Cardiac muscle cell (in vitro differentiated cells and primary cell): ENCODE results near the gene NANS. TPM values are rescaled to one million over a fixed set of nuclear protein-coding genes. Genes with fewer than 3 reads are reported as not detected.

Experiments used
- DNase-seq, 2 donors: peaks; one replicate each; pipeline versions ENCODE4 v3.0.0 to v3.0.0-alpha.2; 2010 to 2017; ENCODE audit warnings: low read depth in 1 of 2, low spot score in 1 of 2
- H3K27ac ChIP-seq: fragments of 200-600 bp; sonication (generic); 2 replicates; pipeline ENCODE4 v1.5.1; 2016
- H3K27me3 ChIP-seq: fragments of 200-600 bp; sonication (generic); 2 replicates; pipeline ENCODE4 v1.6.0; 2016; ENCODE audit warnings: control low read depth
- H3K36me3 ChIP-seq: fragments of 200-600 bp; sonication (generic); 2 replicates; pipeline ENCODE4 v1.5.1; 2016; ENCODE audit warnings: control low read depth
- H3K4me1 ChIP-seq: fragments of 200-600 bp; sonication (generic); 2 replicates; pipeline ENCODE4 v1.8.1; 2017; ENCODE audit warnings: low read depth, mild to moderate bottlenecking, mixed run types
- H3K4me3 ChIP-seq: fragments of 200-600 bp; sonication (generic); 2 replicates; pipeline ENCODE4 v1.5.1; 2016; ENCODE audit warnings: mild to moderate bottlenecking
- H3K9me3 ChIP-seq: fragments of 200-600 bp; sonication (generic); 2 replicates; pipeline ENCODE4 v1.5.1; 2017; ENCODE audit warnings: low read depth, mild to moderate bottlenecking, control low read depth
- CTCF ChIP-seq: IDR thresholded peaks from 2 replicates; pipeline ENCODE4 v1.5.1; 2012; ENCODE audit warnings: low read depth, mild to moderate bottlenecking, low read length
- polyA plus RNA-seq: library from polyadenylated mRNA; unstranded; fragments of >200 nt; fragmentation: Nextera tagmentation; extraction: Ambion mirVana; gene quantifications from 2 replicates; pipeline ENCODE4 v1.2.1, GENCODE V29; 2016
- total RNA-seq: library from RNA; depleted of rRNA; stranded (reverse); fragments of >200 nt; gene quantifications from 2 replicates; pipeline ENCODE4 v1.2.3, GENCODE V29; 2016

The NANS gene
- total and polyA plus RNA-seq, 2 experiments from 2014 or later = 49.4 to 95.4 TPM

DNA sequence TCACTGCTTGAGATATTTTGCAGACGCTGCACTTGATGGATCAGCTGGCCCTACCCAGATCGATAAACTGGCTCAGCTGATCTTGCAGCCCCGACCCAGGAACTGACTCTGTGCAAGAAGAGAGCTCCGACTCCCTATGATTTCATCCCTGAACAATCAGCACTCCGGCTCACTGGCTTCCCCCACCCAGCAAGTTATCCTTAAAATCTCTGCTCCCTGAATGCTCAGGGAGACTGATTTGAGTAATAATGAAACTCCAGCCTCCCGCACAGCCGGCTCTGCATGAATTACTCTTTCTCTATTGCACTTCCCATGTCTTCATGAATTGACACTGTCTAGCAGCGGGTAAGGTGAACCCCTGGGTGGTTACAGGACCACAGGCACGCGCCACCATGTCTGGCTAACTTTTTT is 16.9 kb upstream of the NANS start:
- no peaks in the 10 kb centered on the region for H3K27me3 ChIP-seq
- peaks cover 3% of the 10 kb centered on the region for H3K4me1 ChIP-seq
- no peaks in the 10 kb centered on the region for H3K9me3 ChIP-seq
- TF ChIP-seq CTCF = no peak
- H3K36me3 ChIP-seq = no peaks in the 10 kb centered on the region
- DNase-seq = no peak
- no peak overlapping the region for H3K27ac ChIP-seq
- H3K4me3 ChIP-seq = no peak overlapping the region

DNA sequence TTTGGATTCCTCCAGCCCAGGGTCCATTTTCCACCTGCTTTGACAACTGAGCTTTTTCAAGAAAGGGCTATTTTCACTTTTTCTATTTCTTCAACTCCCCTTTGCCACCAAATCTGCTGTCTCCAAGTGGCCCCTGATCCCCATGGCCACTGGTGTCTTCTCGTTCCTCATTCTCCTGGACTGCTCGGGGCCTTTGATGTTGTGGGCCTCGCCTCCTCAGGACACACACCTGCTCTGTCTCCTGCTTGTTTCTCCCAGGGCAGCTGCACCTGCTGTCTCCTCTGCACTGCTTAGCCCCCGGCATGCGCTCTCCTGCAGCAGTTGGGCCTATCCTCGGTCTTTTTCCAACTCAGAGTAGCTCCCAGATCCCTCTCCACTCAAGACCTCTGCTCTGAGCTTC is 16.3 kb upstream of the NANS start:
- H3K4me1 ChIP-seq = peaks cover 3% of the 10 kb centered on the region
- no peak for TF ChIP-seq CTCF
- H3K4me3 ChIP-seq = no peak overlapping the region
- H3K27ac ChIP-seq = no peak overlapping the region
- no peaks in the 10 kb centered on the region for H3K36me3 ChIP-seq
- DNase-seq = no peak
- H3K9me3 ChIP-seq = no peaks in the 10 kb centered on the region
- H3K27me3 ChIP-seq = no peaks in the 10 kb centered on the region

DNA sequence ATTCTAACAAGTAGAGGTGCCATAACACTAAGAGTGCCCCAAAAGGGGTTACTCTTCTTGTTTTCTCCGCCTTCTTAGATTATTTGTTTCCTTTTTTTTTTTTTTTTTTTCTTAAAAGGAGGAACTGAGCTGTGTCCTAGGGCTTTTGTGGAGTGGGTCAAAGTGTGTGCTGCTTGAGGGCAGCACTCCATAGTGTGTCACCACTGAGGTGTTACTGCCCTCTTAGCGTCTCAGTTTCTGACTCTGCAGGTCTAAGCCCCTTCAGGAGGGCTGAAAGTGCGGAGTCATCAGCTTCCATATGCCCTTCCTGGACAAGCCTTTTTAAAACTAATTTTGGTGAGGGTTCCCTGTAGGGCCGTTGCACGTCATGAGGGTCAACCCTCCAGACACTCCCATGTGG is 12.6 kb upstream of the NANS start:
- TF ChIP-seq CTCF = no peak
- Histone ChIP-seq H3K4me3 (no peak overlapping the region), H3K27me3 (no peaks in the 10 kb centered on the region)

DNA sequence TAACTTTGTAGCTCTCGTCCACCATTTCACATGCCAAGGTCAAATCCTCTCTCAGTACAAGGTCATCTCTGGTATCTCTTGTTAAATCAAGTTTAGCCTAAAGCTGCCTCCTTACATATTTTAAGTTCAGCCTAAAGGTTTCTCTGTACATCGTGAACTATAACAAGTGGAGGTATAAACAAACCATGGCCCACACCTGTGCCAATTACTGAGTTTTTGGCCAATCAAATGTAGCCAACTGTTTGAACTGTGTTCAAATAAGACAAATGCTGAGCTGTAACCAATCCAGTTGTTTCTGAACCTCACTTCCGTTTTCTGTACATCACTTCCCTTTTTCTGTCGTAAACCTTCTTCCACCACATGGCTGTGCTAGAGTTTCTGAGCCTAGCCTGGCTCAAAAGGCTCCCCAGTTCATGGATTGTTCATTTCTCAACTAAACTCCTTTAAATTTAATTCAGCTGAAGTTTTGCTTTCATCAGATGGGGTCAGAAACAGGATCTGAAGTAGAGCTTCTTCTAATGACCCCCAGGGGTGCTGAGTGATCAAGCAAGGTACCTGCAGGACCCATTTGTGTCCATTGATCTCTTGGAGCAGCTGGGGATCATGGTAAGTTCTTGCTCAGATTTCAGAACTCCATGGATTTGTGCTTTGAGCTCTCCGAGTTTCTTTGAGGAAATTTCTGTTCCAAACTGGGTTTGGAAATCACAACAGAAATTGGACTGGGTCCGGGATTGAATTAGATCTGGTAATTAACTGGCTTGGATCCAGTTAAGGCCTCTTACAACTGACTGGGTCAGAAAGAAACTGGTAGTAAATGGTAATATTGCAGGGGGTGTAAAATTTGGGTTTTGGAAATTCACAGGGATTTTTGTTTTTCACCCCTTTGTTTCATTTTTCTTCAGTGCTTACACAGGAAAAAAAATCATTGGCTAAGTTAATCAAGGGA is 11.0 kb upstream of the NANS start:
- no peak for DNase-seq
- Histone ChIP-seq H3K27ac (no peak overlapping the region), H3K4me1 (no peaks in the 10 kb centered on the region), H3K9me3 (no peaks in the 10 kb centered on the region), H3K36me3 (no peaks in the 10 kb centered on the region), H3K27me3 (no peaks in the 10 kb centered on the region), H3K4me3 (no peak overlapping the region)
- TF ChIP-seq CTCF = no peak

More for the DNA sequence above, 12.6 kb upstream of the NANS start:
- Histone ChIP-seq H3K9me3 (no peaks in the 10 kb centered on the region), H3K36me3 (no peaks in the 10 kb centered on the region), H3K4me1 (no peaks in the 10 kb centered on the region), H3K27ac (no peak overlapping the region)
- no peak for DNase-seq

- H3K36me3 ChIP-seq = no peaks in the 10 kb centered on the region
- H3K27ac ChIP-seq = no peak overlapping the region
- no peak for DNase-seq
- H3K4me1 ChIP-seq = no peaks in the 10 kb centered on the region
- no peak overlapping the region for H3K4me3 ChIP-seq
- TF ChIP-seq CTCF = no peak
- H3K27me3 ChIP-seq = no peaks in the 10 kb centered on the region
- no peaks in the 10 kb centered on the region for H3K9me3 ChIP-seq
Observed at GRCh38 chr9:98046180-98046543, 10.4 kb upstream of the NANS start.
